ENCODE data around the gene DGKH.

Gene DGKH

GRCh38 chr13:42048342-42048683 is at the start of gene DGKH:
Gene DGKH (plus strand): TSS chr13:42048648. CDS start chr13:42048774, 126 bp downstream.
- no peaks in the 10 kb centered on the region for H3K9me3 Mint-ChIP-seq
- peaks cover 5% of the 10 kb centered on the region for H3K36me3 Mint-ChIP-seq (ENCODE audit: low read depth)
- H3K4me1 Mint-ChIP-seq (ENCODE audit: low read depth), result peaks cover 16% of the 10 kb centered on the region
- H3K27ac Mint-ChIP-seq, result peak within 1 kb of the TSS; percentile 83
- peaks cover 17% of the 10 kb centered on the region for H3K27me3 Mint-ChIP-seq (ENCODE audit: low read depth)
- H3K4me3 Mint-ChIP-seq, result peak within 1 kb of the TSS; percentile 88

- Mint-ChIP-seq H3K4me3 (no peak overlapping the region), H3K27me3 (ENCODE audit: low read depth) (peaks cover 22% of the 10 kb centered on the region), H3K27ac (no peak overlapping the region), H3K9me3 (no peaks in the 10 kb centered on the region), H3K4me1 (ENCODE audit: low read depth) (no peaks in the 10 kb centered on the region), H3K36me3 (ENCODE audit: low read depth) (no peaks in the 10 kb centered on the region)
Observed at GRCh38 chr13:42000846-42001245, 47.6 kb upstream of the DGKH start.

GRCh38 chr13:42001580-42001979 is 46.9 kb upstream of the DGKH start:
- no peaks in the 10 kb centered on the region for H3K36me3 Mint-ChIP-seq (ENCODE audit: low read depth)
- H3K27ac Mint-ChIP-seq, result no peak overlapping the region
- no peaks in the 10 kb centered on the region for H3K4me1 Mint-ChIP-seq (ENCODE audit: low read depth)

GRCh38 chr13:42002066-42002465 is 46.4 kb upstream of the DGKH start:
- no peak overlapping the region for H3K4me3 Mint-ChIP-seq
- peaks cover 18% of the 10 kb centered on the region for H3K27me3 Mint-ChIP-seq (ENCODE audit: low read depth)
- H3K27ac Mint-ChIP-seq, result no peak overlapping the region
- H3K9me3 Mint-ChIP-seq, result no peaks in the 10 kb centered on the region
- H3K4me1 Mint-ChIP-seq (ENCODE audit: low read depth), result no peaks in the 10 kb centered on the region
- no peaks in the 10 kb centered on the region for H3K36me3 Mint-ChIP-seq (ENCODE audit: low read depth)

More at GRCh38 chr13:42001580-42001979, 46.9 kb upstream of the DGKH start:
- Mint-ChIP-seq H3K9me3 (no peaks in the 10 kb centered on the region), H3K27me3 (ENCODE audit: low read depth) (peaks cover 20% of the 10 kb centered on the region), H3K4me3 (no peak overlapping the region)

- peaks cover 11% of the 10 kb centered on the region for H3K27me3 Mint-ChIP-seq (ENCODE audit: low read depth)
- H3K27ac Mint-ChIP-seq, result no peak overlapping the region
Observed at GRCh38 chr13:42007844-42008243, 40.6 kb upstream of the DGKH start.

GRCh38 chr13:42009057-42009456 is 39.4 kb upstream of the DGKH start:
- Mint-ChIP-seq H3K27ac (no peak overlapping the region), H3K4me3 (no peak overlapping the region), H3K4me1 (ENCODE audit: low read depth) (no peaks in the 10 kb centered on the region), H3K27me3 (ENCODE audit: low read depth) (peaks cover 11% of the 10 kb centered on the region), H3K9me3 (no peaks in the 10 kb centered on the region), H3K36me3 (ENCODE audit: low read depth) (no peaks in the 10 kb centered on the region)

More at GRCh38 chr13:42007844-42008243, 40.6 kb upstream of the DGKH start:
- no peaks in the 10 kb centered on the region for H3K9me3 Mint-ChIP-seq
- H3K36me3 Mint-ChIP-seq (ENCODE audit: low read depth), result no peaks in the 10 kb centered on the region
- no peaks in the 10 kb centered on the region for H3K4me1 Mint-ChIP-seq (ENCODE audit: low read depth)
- H3K4me3 Mint-ChIP-seq, result no peak overlapping the region

GRCh38 chr13:42011601-42012350 is 36.7 kb upstream of the DGKH start:
- H3K27ac Mint-ChIP-seq, result no peak overlapping the region
- no peaks in the 10 kb centered on the region for H3K4me1 Mint-ChIP-seq (ENCODE audit: low read depth)
- no peak overlapping the region for H3K4me3 Mint-ChIP-seq
- no peaks in the 10 kb centered on the region for H3K36me3 Mint-ChIP-seq (ENCODE audit: low read depth)
- peaks cover 22% of the 10 kb centered on the region for H3K27me3 Mint-ChIP-seq (ENCODE audit: low read depth)
- H3K9me3 Mint-ChIP-seq, result no peaks in the 10 kb centered on the region

GRCh38 chr13:42014119-42014518 is 34.3 kb upstream of the DGKH start:
- no peaks in the 10 kb centered on the region for H3K4me1 Mint-ChIP-seq (ENCODE audit: low read depth)

GRCh38 chr13:42017264-42017663 is 31.2 kb upstream of the DGKH start:
- no peak overlapping the region for H3K4me3 Mint-ChIP-seq
- no peaks in the 10 kb centered on the region for H3K9me3 Mint-ChIP-seq
- H3K27ac Mint-ChIP-seq, result no peak overlapping the region
- H3K4me1 Mint-ChIP-seq (ENCODE audit: low read depth), result peaks cover 3% of the 10 kb centered on the region
- peaks cover 28% of the 10 kb centered on the region for H3K27me3 Mint-ChIP-seq (ENCODE audit: low read depth)
- H3K36me3 Mint-ChIP-seq (ENCODE audit: low read depth), result no peaks in the 10 kb centered on the region

More at GRCh38 chr13:42014119-42014518, 34.3 kb upstream of the DGKH start:
- H3K9me3 Mint-ChIP-seq, result no peaks in the 10 kb centered on the region
- no peak overlapping the region for H3K27ac Mint-ChIP-seq
- no peak overlapping the region for H3K4me3 Mint-ChIP-seq
- H3K27me3 Mint-ChIP-seq (ENCODE audit: low read depth), result peaks cover 29% of the 10 kb centered on the region
- no peaks in the 10 kb centered on the region for H3K36me3 Mint-ChIP-seq (ENCODE audit: low read depth)

GRCh38 chr13:42021851-42022250 is 26.6 kb upstream of the DGKH start:
- Mint-ChIP-seq H3K36me3 (ENCODE audit: low read depth) (no peaks in the 10 kb centered on the region), H3K9me3 (no peaks in the 10 kb centered on the region), H3K4me3 (no peak overlapping the region), H3K4me1 (ENCODE audit: low read depth) (peaks cover 3% of the 10 kb centered on the region), H3K27me3 (ENCODE audit: low read depth) (peaks cover 18% of the 10 kb centered on the region), H3K27ac (no peak overlapping the region)

- H3K27me3 Mint-ChIP-seq (ENCODE audit: low read depth), result peaks cover 18% of the 10 kb centered on the region
- peaks cover 3% of the 10 kb centered on the region for H3K4me1 Mint-ChIP-seq (ENCODE audit: low read depth)
- H3K27ac Mint-ChIP-seq, result no peak overlapping the region
- H3K9me3 Mint-ChIP-seq, result no peaks in the 10 kb centered on the region
- no peak overlapping the region for H3K4me3 Mint-ChIP-seq
- no peaks in the 10 kb centered on the region for H3K36me3 Mint-ChIP-seq (ENCODE audit: low read depth)
Observed at GRCh38 chr13:42022336-42022735, 26.1 kb upstream of the DGKH start.

GRCh38 chr13:42022796-42023493 is 25.5 kb upstream of the DGKH start:
- Mint-ChIP-seq H3K27me3 (ENCODE audit: low read depth) (peaks cover 13% of the 10 kb centered on the region), H3K36me3 (ENCODE audit: low read depth) (no peaks in the 10 kb centered on the region), H3K4me3 (no peak overlapping the region), H3K9me3 (no peaks in the 10 kb centered on the region), H3K27ac (no peak overlapping the region), H3K4me1 (ENCODE audit: low read depth) (peaks cover 3% of the 10 kb centered on the region)

- Mint-ChIP-seq H3K36me3 (ENCODE audit: low read depth) (no peaks in the 10 kb centered on the region), H3K27ac (no peak overlapping the region), H3K9me3 (no peaks in the 10 kb centered on the region), H3K4me1 (ENCODE audit: low read depth) (no peaks in the 10 kb centered on the region), H3K4me3 (no peak overlapping the region), H3K27me3 (ENCODE audit: low read depth) (peaks cover 14% of the 10 kb centered on the region)
Observed at GRCh38 chr13:42027286-42027685, 21.2 kb upstream of the DGKH start.

- Mint-ChIP-seq H3K4me3 (no peak overlapping the region), H3K36me3 (ENCODE audit: low read depth) (no peaks in the 10 kb centered on the region), H3K27me3 (ENCODE audit: low read depth) (peaks cover 14% of the 10 kb centered on the region), H3K4me1 (ENCODE audit: low read depth) (no peaks in the 10 kb centered on the region), H3K27ac (no peak overlapping the region), H3K9me3 (no peaks in the 10 kb centered on the region)
Observed at GRCh38 chr13:42028113-42028799, 20.2 kb upstream of the DGKH start.
